Panc1 (cell line): Measurements from ENCODE around the gene C16orf82.

Experiments used
- CTCF ChIP-seq: fragments of 450-650 bp; IDR thresholded peaks from 2 replicates; pipeline ENCODE4 v1.5.1; 2017; ENCODE audit warnings: mild to moderate bottlenecking
- POLR2AphosphoS5 ChIP-seq: IDR thresholded peaks from 2 replicates; pipeline ENCODE4 v1.6.1; 2012; ENCODE audit warnings: mild to moderate bottlenecking, low read depth, low read length, moderate library complexity
- REST ChIP-seq, 2 experiments: IDR thresholded peaks; 2 replicates each; pipeline ENCODE4 v1.6.1; 2011 to 2012; ENCODE audit warnings: low read depth in 2 of 2, control low read depth in 1 of 2, low read length in 1 of 2, mild to moderate bottlenecking in 1 of 2, moderate library complexity in 1 of 2; ENCODE audit not compliant: insufficient read depth in 1 of 2
- SIN3A ChIP-seq: IDR thresholded peaks from 2 replicates; pipeline ENCODE4 v1.6.1; 2012; ENCODE audit warnings: low read depth, mild to moderate bottlenecking, low read length, moderate library complexity, borderline replicate concordance; ENCODE audit not compliant: insufficient read depth

- TF ChIP-seq CTCF (no peak), REST (IDR thresholded peaks at IDR 0.05; ENCODE audit: insufficient read depth in 1 of 2, low read depth in 2 of 2, low read length in 1 of 2) (no peak), SIN3A (no peak), POLR2AphosphoS5 (no peak)
These were observed 26.0 kb upstream of the C16orf82 start for GRCh38 chr16:27040732-27041131.
